HEK293 (cell line): ENCODE data around the gene R3HDML.
A peak's percentile ranks its signal among the peaks of the same experiment; 100 is the strongest.

Source experiments
- KLF10 ChIP-seq: fragments of 450-650 bp; IDR thresholded peaks from 2 replicates; pipeline ENCODE4 v1.5.1; 2018; ENCODE audit warnings: missing biosample characterization, mild to moderate bottlenecking, missing genetic modification characterization
- TCF7L2 ChIP-seq: IDR thresholded peaks from 2 replicates; pipeline ENCODE4 v1.6.1; 2011; ENCODE audit warnings: low read depth, mild to moderate bottlenecking, inconsistent platforms, low read length, moderate library complexity, borderline replicate concordance
- YY1 ChIP-seq: fragments of 450-650 bp; formaldehyde crosslinking; IDR thresholded peaks from 2 replicates; pipeline ENCODE4 v1.5.1; 2018; ENCODE audit warnings: missing biosample characterization, missing genetic modification characterization
- ZNF175 ChIP-seq: fragments of 450-650 bp; formaldehyde crosslinking; IDR thresholded peaks from 2 replicates; pipeline ENCODE4 v1.5.1; 2016; ENCODE audit warnings: missing biosample characterization, missing genetic modification characterization
- ZNF18 ChIP-seq: fragments of 450-650 bp; formaldehyde crosslinking; IDR thresholded peaks from 2 replicates; pipeline ENCODE4 v1.5.1; 2016; ENCODE audit warnings: missing biosample characterization, missing genetic modification characterization
- ZNF416 ChIP-seq: fragments of 450-650 bp; formaldehyde crosslinking; IDR thresholded peaks from 2 replicates; pipeline ENCODE4 v1.5.1; 2016; ENCODE audit warnings: missing biosample characterization, missing genetic modification characterization
- ZNF580 ChIP-seq: fragments of 450-650 bp; formaldehyde crosslinking; IDR thresholded peaks from 2 replicates; pipeline ENCODE4 v1.5.1; 2016; ENCODE audit warnings: missing biosample characterization, missing genetic modification characterization
- ZSCAN18 ChIP-seq: fragments of 450-650 bp; formaldehyde crosslinking; IDR thresholded peaks from 2 replicates; pipeline ENCODE4 v1.5.1; 2016; ENCODE audit warnings: missing biosample characterization, missing genetic modification characterization

GRCh38 chr20:44362466-44362940, 25.7 kb downstream of the R3HDML start:
- TF ChIP-seq KLF10 (tag by site-specific recombination) (peak; percentile 65), TCF7L2 (no peak), ZNF580 (tag by site-specific recombination) (no peak), ZSCAN18 (no peak), ZNF18 (tag by site-specific recombination) (no peak), ZNF175 (tag by site-specific recombination) (no peak), YY1 (tag by site-specific recombination) (no peak), ZNF416 (no peak)
